A172 (cell line): ENCODE measurements around the gene PLA2G2C. TPM values are rescaled to one million over a fixed set of nuclear protein-coding genes. Genes with fewer than 3 reads are reported as not detected.
"Not testable (repeated sequence)": the region's sequence is repeated elsewhere in the genome, so short reads cannot be mapped to it uniquely, and the experiment has no call there.

Experiments used
- DNase-seq: peaks from one replicate; pipeline ENCODE4 v3.0.0-alpha.2; 2015; ENCODE audit warnings: low spot score
- total RNA-seq: library from RNA; depleted of rRNA; stranded (reverse); fragments of >200 nt; shearing (Covaris generic); gene quantifications from 2 replicates; pipeline ENCODE4 v1.2.3, GENCODE V29; 2014; rRNA removed

The PLA2G2C gene
- total RNA-seq, 1 experiment from 2014 or later, result not detected

DNA sequence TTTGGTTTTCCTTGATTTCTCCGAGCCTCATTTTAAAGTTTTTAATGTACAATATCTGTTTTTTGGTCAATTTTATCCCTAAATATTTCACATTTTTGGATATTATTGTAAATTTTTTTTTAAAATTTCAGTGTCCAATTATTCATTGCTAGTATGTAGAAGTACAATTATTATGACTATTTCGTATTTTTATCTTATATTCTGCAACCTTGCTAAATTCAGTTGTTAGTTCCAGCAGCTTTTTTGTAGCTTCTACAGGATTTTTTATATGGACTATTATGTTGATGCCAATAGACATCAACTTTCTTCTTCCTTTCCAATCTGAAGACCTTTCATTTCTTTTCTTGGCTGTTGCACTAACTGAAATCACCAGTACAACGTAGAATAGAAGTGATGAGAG, 51.3 kb downstream of the PLA2G2C start:
- DNase-seq, result no peak

DNA sequence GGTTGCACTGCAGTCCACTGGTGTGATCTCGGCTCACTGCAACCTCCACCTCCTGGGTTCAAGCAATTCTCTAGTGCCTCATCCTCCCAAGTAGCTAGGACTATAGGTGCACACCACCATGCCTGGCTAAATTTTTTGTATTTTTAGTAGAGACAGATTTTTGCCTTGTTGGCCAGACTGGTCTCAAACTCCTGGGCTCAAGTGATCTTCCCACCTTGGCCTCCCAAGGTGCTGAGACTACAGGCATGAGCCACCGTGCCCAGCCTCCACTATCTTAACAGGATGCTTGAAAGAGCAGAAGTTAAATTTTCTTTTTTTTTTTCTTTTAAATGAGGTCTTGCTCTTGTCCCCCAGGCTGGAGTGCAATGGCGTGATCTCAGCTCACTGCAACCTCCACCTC, 55.8 kb downstream of the PLA2G2C start:
- DNase-seq, result not testable (repeated sequence)

DNA sequence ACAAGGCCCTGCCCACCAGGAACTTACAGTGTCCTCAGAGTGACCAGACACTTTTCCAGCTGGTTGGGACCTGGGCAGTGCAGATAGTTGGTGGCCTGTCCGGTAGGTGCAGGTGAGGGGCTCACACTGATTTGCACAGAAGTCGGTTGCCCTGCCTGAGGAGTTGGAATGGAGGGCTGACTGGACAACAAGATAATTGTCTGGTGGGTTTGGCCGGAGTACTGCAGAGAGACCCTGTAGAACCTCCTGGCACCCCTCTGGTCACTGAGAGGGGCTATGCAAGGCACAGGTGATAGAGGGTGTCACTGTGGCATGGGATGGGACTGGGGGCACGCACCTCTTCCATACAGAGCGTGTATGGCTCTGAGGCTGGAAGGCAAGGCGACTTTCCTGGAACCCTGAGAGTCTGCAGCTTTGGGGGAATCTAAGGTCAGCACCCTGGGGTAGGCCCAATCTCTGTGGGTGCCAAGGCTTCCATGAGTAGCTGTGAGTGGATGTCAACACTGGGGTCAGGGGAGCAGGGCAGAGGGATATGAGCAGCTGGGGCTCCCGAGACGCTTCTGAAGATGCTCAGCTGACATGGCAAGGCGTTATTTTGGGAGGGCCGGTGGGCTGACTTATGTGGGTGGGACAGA, 59.4 kb downstream of the PLA2G2C start:
- DNase-seq, result no peak

DNA sequence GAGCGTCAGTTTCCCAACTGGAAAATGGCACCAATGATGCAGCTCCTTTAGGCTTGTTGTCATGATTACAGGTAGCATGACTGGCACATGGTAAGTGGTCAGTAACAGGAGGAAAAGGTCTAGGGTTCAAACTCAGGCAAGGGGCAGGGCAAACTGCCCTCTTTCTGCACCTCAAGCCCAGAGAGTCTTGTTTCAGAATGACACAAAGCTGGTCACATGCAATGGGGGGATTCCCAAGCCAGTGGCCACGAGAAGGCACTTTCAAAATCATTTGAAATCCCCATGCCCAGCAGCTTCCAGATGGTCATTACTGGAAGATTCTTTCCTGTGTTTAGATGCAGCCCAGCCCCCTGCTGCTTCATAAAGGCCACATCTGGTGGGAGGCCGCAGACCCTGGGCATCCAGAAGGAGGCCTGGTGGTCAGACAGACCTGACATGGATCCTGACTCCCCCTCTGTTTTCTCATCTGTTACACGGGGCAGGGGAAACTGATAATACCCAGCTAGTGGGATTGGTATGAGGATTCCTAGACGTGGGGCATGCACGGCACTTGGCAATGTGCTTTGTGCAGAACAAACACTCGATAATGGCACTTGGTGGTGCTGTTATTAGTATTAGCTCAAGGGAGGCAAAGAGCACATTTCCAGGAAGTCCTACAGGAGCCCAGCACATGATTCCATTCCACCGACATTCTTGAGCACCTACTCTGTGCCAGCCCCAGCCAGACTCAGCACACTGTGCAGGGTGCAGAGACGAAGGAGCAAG, 60.1 kb downstream of the PLA2G2C start:
- no peak for DNase-seq

DNA sequence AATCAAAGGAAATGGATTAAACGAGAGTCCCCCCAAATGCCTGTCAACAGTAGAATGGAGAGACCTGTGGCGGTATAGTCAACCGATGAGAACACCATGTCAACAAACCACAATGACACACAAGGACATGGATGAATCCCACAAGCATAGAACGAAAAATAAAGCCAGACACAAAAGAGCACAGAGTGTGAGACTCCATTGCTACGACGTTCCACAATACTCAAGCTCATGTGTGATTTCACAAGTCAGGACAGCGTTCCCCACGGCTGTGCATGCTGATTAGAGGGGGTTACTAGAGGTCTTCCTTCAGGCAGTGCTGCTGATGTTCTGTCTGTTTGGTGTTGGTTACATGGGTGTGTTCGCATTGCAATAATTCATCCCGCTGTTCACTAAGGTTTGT, 61.2 kb downstream of the PLA2G2C start:
- DNase-seq, result no peak

DNA sequence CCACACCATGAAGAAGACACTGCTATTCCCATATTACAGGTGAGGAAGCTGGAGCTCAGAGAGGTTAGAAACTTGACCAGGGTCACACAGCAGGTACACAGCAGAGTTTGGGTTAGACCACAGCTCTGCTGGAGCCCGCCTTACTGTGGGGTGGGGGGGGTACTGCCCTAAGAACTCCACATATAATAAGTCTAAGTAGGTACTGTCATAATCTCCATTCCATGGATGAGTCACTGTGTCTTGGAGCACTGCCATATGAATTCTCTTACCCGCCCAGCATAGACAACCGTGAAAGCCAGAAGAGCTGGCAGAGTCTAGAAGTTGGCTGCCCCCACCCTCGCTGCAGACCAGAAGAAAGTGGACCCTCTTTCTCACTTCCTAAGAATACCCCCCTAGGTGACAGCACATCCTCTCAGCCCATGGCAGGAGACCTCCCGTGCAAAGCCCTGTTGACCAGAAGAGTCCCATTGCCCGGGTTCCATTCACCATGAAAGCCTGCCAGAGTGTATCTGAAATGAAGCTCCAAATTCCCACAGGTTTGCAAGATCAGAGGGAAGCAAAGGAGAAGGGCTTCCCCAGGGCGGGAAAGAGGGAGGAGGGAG, 61.8 kb downstream of the PLA2G2C start:
- peak; percentile 80 for DNase-seq

DNA sequence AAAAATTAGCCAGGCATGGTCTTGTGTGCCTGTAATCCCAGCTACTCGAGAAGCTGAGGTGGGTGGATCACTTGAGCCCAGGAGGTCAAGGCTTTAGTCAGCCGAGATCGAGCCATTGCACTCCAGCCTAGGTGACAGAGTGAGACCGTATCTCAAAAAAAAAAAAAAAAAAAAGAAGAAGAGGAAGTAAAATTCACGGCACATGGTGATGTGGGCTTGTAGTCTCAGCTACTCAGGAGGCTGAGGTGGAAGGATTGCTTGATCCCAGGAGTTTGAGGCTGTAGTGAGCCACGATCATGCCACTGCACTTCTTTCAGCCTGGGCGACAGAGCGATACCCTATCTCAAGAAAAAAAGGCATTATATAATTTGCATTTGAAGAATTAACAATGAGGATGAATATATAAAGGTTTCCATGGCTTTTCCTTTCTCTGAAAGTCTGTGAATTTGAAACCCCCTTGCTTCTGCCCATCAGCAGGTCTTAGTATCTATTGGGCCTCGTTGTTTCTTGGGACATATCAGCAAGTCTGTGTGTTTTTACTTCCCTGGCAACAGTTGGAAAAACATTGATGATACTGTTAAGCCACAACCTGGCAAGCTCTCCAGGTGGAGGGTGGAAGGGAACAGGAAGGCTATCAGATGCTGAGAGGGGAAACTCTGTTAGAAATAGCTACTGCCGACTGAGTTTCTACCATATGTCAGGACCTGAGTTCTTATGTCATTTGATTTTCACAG, 62.4 kb downstream of the PLA2G2C start:
- no peak for DNase-seq

DNA sequence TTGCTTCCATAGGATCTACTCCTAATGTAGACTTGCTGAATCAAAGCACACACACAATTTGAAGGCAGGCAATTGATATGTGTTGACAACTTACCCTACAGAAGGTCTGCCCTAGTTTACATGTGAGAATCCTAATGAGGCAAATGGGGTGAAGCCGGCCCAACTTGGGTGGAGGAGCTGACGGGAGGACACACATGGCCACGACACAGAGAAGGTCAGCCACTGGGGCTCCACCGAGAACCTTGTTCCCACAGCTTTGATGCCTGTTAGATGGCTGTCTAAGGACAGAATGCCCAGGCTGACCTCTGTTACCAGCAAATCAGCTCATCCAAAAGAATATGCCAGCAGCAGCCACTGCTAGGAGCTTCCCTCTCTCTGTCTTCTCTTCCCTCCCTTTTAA, 65.5 kb downstream of the PLA2G2C start:
- DNase-seq, result no peak

DNA sequence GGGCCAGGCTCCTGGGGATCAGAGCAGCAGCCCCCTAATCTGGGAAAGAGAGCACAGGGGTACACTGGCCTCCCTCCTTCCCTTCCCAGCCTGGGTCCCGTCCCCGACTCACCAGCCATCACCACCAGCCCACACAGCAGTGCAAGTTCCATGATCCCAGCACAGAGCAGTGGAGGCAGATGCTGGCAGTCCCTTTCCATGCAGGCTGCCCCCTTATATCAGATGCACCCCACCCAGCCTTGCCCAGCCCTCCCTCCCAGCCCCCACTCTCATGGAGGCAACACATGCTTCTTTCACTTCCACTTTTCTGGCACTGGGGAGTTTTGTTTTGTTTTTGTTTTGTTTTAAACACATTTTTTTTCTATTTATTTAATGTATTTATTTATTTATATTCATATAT, 67.0 kb downstream of the PLA2G2C start, which contains the start of gene PLA2G2D:
Gene PLA2G2D, minus strand, starts transcription at position 190 of the 400 bp plus-strand sequence. Its CDS starts 38 bp downstream, at position 152.
- DNase-seq, result no peak

DNA sequence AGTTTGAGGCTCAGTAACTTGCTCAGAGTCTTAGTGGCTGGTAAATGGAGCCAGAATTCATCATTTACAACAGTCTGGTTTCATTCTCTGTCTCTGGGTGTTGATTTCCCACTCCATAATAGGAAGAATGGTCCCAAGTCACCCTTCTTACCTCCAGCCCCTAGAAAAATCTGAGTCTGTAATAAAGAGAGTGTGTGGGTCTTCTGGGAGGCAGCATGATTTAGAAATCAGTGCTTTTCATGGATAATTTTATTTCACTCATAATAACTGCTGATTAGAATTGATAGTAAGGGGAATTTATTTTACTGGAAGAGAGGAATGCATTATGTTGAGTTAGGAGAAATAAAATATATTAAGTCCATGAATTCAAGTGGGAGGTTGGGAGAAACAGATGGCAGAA, 69.1 kb downstream of the PLA2G2C start:
- DNase-seq, result no peak

DNA sequence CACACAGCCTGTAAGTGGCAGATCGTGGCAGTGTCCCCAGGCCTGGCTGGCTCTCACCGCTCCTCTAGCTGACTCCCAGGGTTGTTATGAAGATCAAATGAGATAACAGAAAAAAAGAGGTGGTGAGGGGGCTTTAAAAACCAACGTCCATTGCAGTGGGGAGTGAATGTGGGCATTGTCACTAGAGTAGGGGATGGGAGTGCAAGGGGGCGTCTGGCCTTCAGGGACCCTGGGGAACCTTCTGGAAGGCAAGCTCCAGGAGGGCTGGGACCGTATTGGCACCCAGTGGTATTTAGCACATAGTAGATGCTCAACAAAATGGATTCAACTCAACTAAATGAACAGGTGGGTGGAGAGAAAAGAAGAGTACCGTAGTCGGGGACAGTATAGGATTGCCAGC, 70.4 kb downstream of the PLA2G2C start:
- no peak for DNase-seq

DNA sequence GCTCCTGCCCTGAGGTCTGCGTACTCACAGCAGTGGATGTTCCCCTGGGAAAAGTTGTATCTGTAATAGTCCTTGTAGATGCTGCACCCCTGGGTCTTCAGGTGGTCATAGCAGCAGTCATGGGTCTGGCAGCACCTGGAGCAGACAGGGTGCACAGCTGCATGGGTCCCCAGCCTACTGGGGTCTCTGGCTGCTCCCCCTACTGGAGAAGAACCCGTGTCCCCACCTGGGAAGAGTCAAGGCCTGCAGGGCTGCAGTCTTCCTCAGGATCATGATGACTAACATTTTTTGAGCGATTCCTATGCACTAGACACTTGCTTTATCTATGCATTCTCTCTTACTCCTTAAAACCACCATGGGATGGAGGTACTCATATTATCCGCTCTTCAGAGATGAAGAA, 70.8 kb downstream of the PLA2G2C start:
- DNase-seq, result no peak

DNA sequence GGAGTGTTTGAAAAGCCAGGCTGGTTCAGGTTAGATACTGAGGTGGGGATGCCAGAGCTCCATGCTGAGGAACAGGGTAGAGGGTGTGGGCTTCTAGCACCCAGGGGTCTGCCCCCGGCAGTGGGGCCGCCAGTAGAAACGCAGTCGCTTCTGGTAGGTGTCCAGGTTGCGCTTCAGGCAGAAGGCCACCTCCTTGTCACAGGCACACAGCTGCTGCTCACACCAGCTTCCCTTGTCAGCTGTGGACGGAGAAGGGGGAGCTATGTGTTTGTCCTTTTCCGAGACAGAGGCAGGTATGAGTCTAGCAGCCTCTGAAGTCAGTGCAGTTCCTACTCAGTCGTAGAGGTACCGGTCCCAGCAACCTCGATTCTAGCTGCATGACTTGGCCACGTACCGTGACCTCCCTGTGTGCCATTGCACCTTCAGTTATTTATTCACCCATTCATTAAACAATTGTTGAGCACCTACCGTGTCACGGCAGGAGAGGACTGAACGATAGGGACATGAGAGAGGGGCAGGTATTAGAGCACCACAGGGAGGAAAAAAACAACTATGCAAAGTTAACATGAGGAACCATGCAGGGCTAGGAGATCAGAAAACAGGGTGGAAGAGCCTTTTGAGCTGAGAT, 72.2 kb downstream of the PLA2G2C start:
- DNase-seq, result no peak

Other genes with a start within 250 kb of the PLA2G2C start
- not detected in 2 replicates for gene PLA2G2A, start 206.9 kb downstream of the PLA2G2C start, total RNA-seq
- not detected in 2 replicates for gene PLA2G5, start 116.3 kb downstream of the PLA2G2C start, total RNA-seq
- not detected in 2 replicates for gene PLA2G2D, start 67.0 kb downstream of the PLA2G2C start, total RNA-seq
- gene PLA2G2F, start 47.2 kb downstream of the PLA2G2C start, total RNA-seq, result not detected in 2 replicates
- not detected in 2 replicates for gene UBXN10, start 422 bp downstream of the PLA2G2C start, total RNA-seq
- gene VWA5B1, start 104.4 kb upstream of the PLA2G2C start, total RNA-seq, result not detected in 2 replicates